Spleen (tissue), 7 donors: ENCODE measurements around the gene RNF215.

Experiments
- POLR2AphosphoS5 ChIP-seq, 3 donors: sonication (generic); formaldehyde crosslinking; IDR thresholded peaks; one replicate each; pipeline ENCODE4 v1.5.1; 2017; ENCODE audit warnings: antibody characterized with exemption in 3 of 3
- TF ChIP-seq, protein P1 (sequence below), 11 experiments: fragments of 200-600 bp in 7 of 11; fragments of 450-650 bp in 4 of 11; sonication (generic) in 4 of 11; IDR thresholded peaks in 8 of 11; conservative IDR thresholded peaks in 3 of 11; 1 replicate in 7 of 11; 2 replicates in 4 of 11; pipeline versions ENCODE4 v1.4.0 to v1.8.0; 2016 to 2021; ENCODE audit warnings: antibody characterized with exemption in 11 of 11, inconsistent platforms in 4 of 11, mild to moderate bottlenecking in 1 of 11
- donor health status: DM: no; HTN: no; CAD: no; lungs with moderate emphysema.
- donor health status: DM: no; HTN: no; CAD: no.
- donor health status: DM: no; HTN: no; CAD: no.

DNA sequence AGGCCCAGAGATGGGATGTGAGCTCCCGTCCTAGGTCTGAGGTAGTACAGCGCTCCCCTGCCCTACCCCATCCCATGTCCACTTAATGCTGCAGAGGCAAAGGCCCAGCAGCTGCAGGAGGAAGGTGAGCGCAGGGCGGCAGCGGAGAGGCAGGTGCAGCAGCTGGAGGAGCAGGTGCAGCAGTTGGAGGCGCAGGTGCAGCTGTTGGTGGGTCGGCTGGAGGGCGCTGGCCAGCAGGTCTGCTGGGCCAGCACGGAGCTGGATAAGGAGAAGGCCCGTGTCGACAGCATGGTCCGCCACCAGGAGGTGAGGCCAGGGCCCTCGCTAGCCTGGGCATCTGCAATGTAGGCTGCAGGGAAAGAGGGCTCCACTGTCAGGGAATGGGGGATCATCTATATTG is 15.2 kb downstream of the RNF215 start:
- TF ChIP-seq, protein P1, sequence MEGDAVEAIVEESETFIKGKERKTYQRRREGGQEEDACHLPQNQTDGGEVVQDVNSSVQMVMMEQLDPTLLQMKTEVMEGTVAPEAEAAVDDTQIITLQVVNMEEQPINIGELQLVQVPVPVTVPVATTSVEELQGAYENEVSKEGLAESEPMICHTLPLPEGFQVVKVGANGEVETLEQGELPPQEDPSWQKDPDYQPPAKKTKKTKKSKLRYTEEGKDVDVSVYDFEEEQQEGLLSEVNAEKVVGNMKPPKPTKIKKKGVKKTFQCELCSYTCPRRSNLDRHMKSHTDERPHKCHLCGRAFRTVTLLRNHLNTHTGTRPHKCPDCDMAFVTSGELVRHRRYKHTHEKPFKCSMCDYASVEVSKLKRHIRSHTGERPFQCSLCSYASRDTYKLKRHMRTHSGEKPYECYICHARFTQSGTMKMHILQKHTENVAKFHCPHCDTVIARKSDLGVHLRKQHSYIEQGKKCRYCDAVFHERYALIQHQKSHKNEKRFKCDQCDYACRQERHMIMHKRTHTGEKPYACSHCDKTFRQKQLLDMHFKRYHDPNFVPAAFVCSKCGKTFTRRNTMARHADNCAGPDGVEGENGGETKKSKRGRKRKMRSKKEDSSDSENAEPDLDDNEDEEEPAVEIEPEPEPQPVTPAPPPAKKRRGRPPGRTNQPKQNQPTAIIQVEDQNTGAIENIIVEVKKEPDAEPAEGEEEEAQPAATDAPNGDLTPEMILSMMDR (IDR thresholded peaks at IDR 0.05 in 8 of 11, conservative IDR thresholded peaks at IDR 0.05 in 3 of 11) = no peak
- no peak for TF ChIP-seq POLR2AphosphoS5 (IDR thresholded peaks at IDR 0.05)
